Vagina (tissue), 2 donors: ENCODE measurements around the gene ITLN2.

Source experiments
- POLR2A ChIP-seq, 2 donors: fragments of 450-650 bp; IDR thresholded peaks; one replicate each; pipeline ENCODE4 v1.6.1; 2017; ENCODE audit warnings: antibody characterized with exemption in 2 of 2, mild to moderate bottlenecking in 2 of 2, moderate library complexity in 2 of 2
- POLR2AphosphoS5 ChIP-seq, 2 donors: sonication (generic); formaldehyde crosslinking; IDR thresholded peaks; one replicate each; pipeline ENCODE4 v1.9.0; 2017; ENCODE audit warnings: antibody characterized with exemption in 2 of 2, mild to moderate bottlenecking in 2 of 2, low read depth in 1 of 2; ENCODE audit not compliant: insufficient read depth in 1 of 2
- TF ChIP-seq, protein P1 (sequence below), 3 experiments: fragments of 450-650 bp in 2 of 3; fragments of 200-600 bp in 1 of 3; sonication (generic) in 1 of 3; IDR thresholded peaks; one replicate each; pipeline ENCODE4 v1.5.1; 2017 to 2019; ENCODE audit warnings: antibody characterized with exemption in 3 of 3, mild to moderate bottlenecking in 2 of 3, moderate library complexity in 2 of 3

DNA sequence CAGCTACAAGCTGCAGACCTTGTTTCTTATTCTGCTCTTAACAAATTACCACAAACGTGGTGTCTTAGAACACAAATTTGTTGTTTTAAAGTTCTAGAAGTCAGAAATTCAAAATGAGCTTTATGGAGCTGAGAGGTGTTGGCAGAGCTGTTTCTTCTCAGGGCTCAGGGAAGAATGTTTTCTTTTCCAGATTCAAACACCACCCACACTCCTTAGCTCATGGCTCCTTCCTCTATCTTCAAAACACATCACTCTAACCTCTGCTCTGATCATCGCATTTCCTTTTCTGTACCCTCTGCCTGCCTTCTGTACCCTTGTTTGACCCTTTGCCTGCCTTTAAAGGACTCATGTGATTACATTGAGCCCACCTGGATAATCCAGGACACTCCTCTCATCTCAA lies 42.7 kb downstream of the ITLN2 start:
- TF ChIP-seq, protein P1, sequence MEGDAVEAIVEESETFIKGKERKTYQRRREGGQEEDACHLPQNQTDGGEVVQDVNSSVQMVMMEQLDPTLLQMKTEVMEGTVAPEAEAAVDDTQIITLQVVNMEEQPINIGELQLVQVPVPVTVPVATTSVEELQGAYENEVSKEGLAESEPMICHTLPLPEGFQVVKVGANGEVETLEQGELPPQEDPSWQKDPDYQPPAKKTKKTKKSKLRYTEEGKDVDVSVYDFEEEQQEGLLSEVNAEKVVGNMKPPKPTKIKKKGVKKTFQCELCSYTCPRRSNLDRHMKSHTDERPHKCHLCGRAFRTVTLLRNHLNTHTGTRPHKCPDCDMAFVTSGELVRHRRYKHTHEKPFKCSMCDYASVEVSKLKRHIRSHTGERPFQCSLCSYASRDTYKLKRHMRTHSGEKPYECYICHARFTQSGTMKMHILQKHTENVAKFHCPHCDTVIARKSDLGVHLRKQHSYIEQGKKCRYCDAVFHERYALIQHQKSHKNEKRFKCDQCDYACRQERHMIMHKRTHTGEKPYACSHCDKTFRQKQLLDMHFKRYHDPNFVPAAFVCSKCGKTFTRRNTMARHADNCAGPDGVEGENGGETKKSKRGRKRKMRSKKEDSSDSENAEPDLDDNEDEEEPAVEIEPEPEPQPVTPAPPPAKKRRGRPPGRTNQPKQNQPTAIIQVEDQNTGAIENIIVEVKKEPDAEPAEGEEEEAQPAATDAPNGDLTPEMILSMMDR (IDR thresholded peaks at IDR 0.05): no peak
- TF ChIP-seq POLR2AphosphoS5 (IDR thresholded peaks at IDR 0.05; ENCODE audit: insufficient read depth in 1 of 2, low read depth in 1 of 2) (no peak), POLR2A (IDR thresholded peaks at IDR 0.05) (no peak)
